DMS 273 treated with DMSO at 0.1 percent for 48 hours (cell line): Measurements from ENCODE around the gene PTPN11.
"Not testable (repeated sequence)": the region's sequence is repeated elsewhere in the genome, so short reads cannot be mapped to it uniquely, and the experiment has no call there.

Source experiments
- DNase-seq: peaks from one replicate; lab custom pipeline; 2025; lab: John Stamatoyannopoulos, UW

PTPN11 gene

GRCh38 chr12:112409064-112409905 lies 9.5 kb upstream of the PTPN11 start, which contains the start of gene RPL6:
Gene RPL6 (minus strand): TSS chr12:112409605. CDS start chr12:112408656, 949 bp downstream.
- DNase-seq = peak; percentile 66

GRCh38 chr12:112409906-112410244 lies 8.9 kb upstream of the PTPN11 start:
- no peak for DNase-seq

- no peak for DNase-seq
Observed at GRCh38 chr12:112413855-112414625, 4.7 kb upstream of the PTPN11 start.

GRCh38 chr12:112415457-112415856 lies 3.3 kb upstream of the PTPN11 start:
- DNase-seq = not testable (repeated sequence)

GRCh38 chr12:112418273-112418607 lies 507 bp upstream of the PTPN11 start:
- DNase-seq = no peak

- DNase-seq = no peak
Observed at GRCh38 chr12:112419297-112420133, 768 bp downstream of the PTPN11 start.

GRCh38 chr12:112420740-112421139 lies 2.0 kb downstream of the PTPN11 start:
- no peak for DNase-seq

- no peak for DNase-seq
Observed at GRCh38 chr12:112421363-112421762, 2.6 kb downstream of the PTPN11 start.

- no peak for DNase-seq
Observed at GRCh38 chr12:112422531-112422930, 3.8 kb downstream of the PTPN11 start.

- DNase-seq = no peak
Observed at GRCh38 chr12:112424126-112424525, 5.4 kb downstream of the PTPN11 start.

GRCh38 chr12:112425582-112426382 lies 7.0 kb downstream of the PTPN11 start:
- no peak for DNase-seq

GRCh38 chr12:112427760-112428159 lies 9.0 kb downstream of the PTPN11 start:
- no peak for DNase-seq

- no peak for DNase-seq
Observed at GRCh38 chr12:112430929-112431328, 12.2 kb downstream of the PTPN11 start.

- no peak for DNase-seq
Observed at GRCh38 chr12:112431965-112432364, 13.2 kb downstream of the PTPN11 start.

- DNase-seq = no peak
Observed at GRCh38 chr12:112433551-112433950, 14.8 kb downstream of the PTPN11 start.

- DNase-seq = not testable (repeated sequence)
Observed at GRCh38 chr12:112438645-112439044, 19.9 kb downstream of the PTPN11 start.

GRCh38 chr12:112439769-112440168 lies 21.0 kb downstream of the PTPN11 start:
- no peak for DNase-seq

GRCh38 chr12:112440653-112441052 lies 21.9 kb downstream of the PTPN11 start:
- DNase-seq = not testable (repeated sequence)

GRCh38 chr12:112443916-112444315 lies 25.2 kb downstream of the PTPN11 start:
- DNase-seq = no peak

GRCh38 chr12:112446008-112446725 lies 27.4 kb downstream of the PTPN11 start:
- no peak for DNase-seq

- no peak for DNase-seq
Observed at GRCh38 chr12:112447106-112447505, 28.4 kb downstream of the PTPN11 start.
